CD4-positive, alpha-beta T cell treated with Interleukin-15 for 1 hour (primary cell): ENCODE measurements around the gene MAP3K5.
"Not testable (repeated sequence)": the region's sequence is repeated elsewhere in the genome, so short reads cannot be mapped to it uniquely, and the experiment has no call there.

Experiments
- DNase-seq: peaks from one replicate; pipeline ENCODE4 v3.0.0-alpha.2; 2020

Gene MAP3K5, protein sequence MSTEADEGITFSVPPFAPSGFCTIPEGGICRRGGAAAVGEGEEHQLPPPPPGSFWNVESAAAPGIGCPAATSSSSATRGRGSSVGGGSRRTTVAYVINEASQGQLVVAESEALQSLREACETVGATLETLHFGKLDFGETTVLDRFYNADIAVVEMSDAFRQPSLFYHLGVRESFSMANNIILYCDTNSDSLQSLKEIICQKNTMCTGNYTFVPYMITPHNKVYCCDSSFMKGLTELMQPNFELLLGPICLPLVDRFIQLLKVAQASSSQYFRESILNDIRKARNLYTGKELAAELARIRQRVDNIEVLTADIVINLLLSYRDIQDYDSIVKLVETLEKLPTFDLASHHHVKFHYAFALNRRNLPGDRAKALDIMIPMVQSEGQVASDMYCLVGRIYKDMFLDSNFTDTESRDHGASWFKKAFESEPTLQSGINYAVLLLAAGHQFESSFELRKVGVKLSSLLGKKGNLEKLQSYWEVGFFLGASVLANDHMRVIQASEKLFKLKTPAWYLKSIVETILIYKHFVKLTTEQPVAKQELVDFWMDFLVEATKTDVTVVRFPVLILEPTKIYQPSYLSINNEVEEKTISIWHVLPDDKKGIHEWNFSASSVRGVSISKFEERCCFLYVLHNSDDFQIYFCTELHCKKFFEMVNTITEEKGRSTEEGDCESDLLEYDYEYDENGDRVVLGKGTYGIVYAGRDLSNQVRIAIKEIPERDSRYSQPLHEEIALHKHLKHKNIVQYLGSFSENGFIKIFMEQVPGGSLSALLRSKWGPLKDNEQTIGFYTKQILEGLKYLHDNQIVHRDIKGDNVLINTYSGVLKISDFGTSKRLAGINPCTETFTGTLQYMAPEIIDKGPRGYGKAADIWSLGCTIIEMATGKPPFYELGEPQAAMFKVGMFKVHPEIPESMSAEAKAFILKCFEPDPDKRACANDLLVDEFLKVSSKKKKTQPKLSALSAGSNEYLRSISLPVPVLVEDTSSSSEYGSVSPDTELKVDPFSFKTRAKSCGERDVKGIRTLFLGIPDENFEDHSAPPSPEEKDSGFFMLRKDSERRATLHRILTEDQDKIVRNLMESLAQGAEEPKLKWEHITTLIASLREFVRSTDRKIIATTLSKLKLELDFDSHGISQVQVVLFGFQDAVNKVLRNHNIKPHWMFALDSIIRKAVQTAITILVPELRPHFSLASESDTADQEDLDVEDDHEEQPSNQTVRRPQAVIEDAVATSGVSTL (N-terminal part only)

DNA sequence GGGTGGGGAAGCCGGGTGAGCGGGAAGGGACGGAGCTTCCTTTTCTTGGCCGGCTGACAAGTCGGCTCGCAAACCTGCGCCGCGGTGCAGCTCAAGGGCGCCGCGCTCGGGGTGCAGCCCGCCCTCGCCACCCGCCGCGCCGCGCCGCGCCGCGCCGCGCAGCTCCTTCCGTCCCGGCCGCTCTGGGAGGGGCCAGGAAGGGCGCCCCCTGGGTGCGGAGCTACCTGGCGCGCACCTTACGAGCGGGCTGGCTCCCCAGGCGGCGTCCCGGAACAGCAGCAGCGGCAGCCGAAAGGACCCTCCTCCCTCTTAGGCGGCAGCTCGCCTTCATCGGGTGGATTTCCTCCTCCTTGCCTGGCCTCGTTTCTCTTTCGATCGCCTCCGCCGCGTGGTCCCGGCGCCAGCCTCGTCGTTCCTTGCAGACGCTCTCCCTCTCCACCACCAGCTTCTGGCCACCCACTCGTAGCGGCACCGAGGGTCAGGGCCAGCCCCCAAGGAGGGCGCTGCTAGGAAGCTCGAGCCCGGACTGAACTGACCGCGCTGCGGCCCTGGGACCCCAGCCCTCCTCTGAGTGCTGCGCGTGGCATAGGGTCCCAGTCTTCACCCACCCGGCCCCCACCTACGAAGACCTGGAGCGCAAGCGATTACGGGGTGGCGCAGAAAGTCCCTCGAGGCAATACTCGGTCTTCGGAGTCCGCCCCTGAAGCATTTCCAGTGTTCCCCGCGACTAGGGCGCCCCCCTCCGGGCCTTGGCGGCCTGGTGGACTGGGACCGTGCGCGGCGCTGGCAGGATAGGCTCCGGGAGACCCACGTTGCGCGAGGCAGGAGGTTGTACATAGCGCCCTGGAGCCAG is at the start of gene MAP3K5:
TSS of gene MAP3K5 (minus strand) at position 68 of the 853 bp plus-strand sequence. CDS start 320 bp downstream, outside the sequence.
- peak; percentile 92 for DNase-seq

DNA sequence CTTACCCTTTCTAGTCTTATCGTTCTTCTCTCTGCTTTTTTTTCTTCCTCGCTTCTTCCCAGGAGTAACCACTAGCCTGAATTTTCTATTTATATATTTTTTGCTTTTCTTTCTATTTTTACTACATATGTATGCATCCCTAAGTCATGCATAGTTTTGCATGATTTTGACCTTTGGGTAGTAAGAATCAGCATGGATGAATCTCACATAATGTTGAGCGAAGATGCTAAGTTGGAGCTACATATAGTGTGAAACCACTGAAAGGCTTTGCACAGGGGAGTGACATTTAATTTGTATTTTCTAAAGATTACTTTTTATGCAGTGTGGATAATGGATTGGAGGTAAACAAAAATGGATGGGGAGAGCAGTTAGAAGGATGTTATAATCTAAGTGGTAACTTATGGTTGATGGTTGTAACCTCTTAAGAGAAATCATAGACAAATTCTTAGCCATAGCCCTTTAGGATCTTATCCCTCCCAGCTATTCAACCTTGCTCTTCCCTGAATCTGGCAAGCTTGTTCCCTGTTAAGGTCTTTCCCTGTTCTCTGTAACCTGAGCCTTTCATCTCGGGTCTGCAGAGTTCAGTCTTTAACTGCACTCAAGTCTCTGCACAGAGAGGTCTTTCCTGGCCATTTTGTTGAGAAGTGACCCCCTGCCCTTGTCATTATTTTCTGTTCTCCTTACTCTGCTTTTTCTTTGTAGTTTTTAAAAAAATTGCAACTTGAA is 48.2 kb upstream of the MAP3K5 start:
- DNase-seq = no peak

DNA sequence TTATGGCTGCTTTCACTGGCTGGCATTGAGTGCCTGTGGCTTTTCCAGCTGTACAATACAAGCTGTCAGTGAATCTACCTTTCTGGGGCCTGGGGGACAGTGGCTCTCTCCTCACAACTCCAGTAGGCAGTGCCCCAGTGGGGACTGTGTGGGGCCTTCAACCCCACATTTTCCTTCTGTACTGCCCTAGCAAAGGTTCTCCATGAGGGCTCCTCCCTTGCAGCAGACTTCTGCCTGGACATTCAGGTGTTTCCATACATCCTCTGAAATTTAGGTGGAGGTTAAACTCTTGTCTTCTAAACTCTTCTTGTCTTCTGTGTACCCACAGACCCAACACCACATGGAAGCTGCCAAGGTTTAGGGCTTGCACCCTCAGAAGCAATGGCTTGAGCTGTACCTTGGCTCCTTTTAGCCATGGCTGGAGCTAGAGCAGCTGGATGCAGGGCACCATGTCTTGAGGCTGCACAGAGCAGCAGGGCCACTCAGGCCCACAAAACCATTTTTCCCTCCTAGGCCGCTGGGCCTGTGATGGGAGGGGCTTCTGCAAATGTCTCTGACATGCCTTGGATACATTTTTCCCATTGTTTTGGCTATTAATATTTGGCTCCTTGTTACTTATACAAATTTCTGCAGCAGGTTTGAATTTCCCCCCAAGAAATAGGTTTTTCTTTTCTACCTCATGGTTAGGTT is 39.7 kb upstream of the MAP3K5 start:
- no peak for DNase-seq

DNA sequence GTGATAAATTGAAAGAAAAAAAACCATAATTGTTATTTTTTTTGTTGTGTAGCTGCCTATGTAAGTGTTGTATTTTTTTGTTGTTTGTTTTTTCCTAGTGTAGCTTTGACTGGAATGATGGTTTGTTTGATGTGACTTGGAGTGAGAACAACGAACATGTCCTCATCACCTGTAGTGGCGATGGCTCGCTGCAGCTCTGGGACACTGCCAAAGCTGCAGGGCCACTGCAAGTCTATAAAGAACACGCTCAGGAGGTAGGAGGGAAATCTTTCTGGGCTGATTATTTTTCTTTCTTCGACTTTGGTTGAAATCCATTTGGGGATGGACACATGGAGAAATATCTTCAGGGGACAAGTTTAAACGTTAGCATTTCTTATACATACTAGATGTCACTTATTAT is 33.9 kb upstream of the MAP3K5 start:
- no peak for DNase-seq

DNA sequence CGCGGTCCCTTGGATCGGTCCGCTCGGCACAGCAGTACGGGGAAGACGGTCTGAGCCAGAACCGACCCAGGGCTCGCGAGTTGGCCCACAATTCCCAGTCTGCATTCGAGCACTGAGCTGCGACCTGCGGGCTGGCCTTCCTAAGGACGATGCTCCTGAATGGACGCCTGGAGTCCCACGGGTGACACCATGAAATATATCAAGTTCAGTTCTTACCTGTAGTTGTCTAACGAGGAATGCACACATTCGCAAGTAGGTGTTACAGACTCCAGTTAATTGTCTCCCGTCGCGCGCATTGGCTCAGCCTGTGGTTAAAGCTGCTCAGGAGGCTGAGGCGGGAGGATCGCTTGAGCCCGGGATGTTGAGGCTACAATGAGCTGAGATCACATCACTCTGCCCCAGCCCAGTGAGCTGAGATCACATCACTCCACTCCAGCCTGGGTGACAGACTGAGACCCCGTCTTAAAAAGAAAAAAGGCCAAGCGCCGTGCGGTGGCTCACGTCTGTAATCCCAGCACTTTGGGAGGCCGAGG is 30.9 kb upstream of the MAP3K5 start:
- DNase-seq = no peak

DNA sequence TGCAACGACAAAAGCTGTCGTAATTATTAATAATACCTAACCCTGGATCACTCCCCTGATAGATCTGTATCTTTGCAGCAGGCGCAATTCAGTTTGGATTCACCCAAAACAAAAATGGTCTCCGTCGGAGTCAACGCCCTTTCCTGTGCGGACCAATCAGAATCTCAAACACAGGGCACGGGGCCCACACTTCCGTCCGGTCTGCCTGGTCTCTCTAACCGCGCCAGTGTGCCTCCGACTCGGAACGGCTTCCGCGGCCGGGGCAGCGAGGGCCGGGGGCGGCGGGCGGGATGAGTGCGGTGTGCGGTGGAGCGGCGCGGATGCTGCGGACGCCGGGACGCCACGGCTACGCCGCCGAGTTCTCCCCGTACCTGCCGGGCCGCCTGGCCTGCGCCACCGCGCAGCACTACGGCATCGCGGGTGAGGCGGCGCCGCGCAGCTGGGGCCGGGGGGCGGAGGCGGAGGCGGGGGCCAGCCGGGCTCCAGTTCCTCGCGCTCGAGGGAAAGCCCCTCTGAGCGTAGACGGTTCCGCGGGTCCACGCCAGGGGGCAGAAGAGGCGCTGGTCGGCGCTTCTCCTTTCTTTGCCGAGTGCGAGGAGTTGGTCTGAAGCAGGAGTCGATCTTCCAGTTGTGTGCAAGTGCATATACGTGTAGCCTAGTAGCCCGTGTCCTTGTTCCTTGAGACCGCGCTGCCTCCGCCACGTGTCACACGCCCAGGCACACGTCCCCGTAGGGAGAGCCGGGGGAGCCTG is 30.3 kb upstream of the MAP3K5 start, which contains the start of gene PEX7:
TSS of gene PEX7 (plus strand) at position 217 of the 752 bp plus-strand sequence. CDS start at position 291, 74 bp downstream.
- peak; percentile 88 for DNase-seq

DNA sequence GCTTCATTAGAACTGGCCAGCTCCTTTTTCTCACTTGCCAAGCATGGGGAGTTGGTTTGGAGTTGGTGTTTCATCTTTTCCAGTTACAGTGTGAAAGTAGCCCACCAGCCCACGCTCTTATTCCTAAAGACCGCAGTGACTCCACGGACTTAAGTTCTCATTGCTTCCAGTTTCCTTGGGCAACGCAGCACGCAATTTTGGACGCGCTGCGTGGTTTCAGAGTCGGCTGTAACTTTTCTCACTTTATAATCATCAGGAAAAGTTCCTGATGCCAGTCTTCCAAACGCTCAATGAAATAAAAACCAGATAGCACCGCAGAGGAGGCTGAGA is 29.7 kb upstream of the MAP3K5 start:
- no peak for DNase-seq

DNA sequence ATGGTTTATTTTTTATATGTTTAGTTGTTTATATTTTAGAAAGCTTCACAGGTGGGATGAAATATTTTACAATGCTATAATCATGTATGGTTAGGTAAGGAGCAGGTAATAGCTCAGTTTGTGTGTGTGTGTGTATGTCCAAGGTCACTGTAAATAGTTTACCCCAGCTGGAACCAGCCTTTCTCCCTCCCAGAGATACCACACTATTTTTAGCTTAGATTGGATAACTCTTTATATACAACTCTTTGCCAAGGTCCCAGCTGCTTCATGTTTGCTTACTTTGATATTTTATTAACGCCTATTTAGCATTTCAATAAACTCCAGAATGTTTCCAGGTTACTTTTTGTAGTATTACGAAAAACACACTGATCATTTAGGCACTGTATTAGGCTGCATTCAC is 28.3 kb upstream of the MAP3K5 start:
- DNase-seq = no peak

DNA sequence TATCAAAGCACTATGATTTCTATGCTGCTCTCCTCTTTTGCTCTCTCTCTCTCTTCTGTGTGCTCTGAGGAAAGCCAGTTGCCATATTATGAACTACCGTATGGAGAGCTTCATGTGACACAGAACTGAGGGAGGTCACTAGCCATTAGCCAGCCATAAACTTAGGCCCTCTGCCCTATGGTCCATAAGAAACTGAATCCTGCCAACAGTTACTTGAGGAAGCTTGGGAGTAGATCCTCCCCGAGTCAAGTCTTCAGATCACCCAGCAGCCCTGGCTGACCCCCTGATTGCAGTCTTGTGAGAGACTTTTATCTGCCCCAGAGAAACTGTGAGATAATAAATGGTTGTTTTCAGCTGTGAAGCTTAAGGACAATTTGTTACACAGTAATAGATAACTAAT is 24.4 kb upstream of the MAP3K5 start:
- DNase-seq = no peak

DNA sequence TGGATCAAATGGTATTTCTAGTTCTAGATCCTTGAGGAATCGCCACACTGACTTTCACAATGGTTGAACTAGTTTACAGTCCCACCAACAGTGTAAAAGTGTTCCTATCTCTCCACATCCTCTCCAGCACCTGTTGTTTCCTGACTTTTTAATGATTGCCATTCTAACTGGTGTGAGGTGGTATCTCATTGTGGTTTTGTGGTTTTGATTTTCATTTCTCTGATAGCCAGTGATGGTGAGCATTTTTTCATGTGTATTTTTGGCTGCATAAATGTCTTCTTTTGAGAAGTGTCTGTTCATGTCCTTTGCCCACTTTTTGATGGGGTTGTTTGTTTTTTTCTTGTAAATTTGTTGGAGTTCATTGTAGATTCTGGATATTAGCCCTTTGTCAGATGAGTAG is 23.3 kb upstream of the MAP3K5 start:
- DNase-seq = not testable (repeated sequence)

DNA sequence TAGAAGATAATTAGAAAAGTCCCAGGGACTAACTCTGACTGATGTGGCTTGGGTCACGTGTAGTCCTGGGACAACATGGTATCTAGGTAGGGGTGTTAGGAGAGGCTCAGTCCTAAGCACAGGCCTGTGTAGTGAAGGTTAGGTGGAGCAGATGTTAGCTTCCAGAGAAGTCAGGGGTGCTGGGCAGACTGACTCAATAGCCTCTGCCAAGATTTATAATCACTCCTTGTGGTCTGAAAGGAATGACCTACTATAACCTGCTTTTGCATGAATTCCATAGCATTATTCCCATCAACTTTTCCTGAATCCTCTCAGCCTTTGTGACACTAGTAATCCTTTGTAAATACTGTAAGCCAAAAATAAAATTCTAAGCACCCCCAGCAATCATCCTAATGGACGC is 19.9 kb upstream of the MAP3K5 start:
- DNase-seq = no peak

DNA sequence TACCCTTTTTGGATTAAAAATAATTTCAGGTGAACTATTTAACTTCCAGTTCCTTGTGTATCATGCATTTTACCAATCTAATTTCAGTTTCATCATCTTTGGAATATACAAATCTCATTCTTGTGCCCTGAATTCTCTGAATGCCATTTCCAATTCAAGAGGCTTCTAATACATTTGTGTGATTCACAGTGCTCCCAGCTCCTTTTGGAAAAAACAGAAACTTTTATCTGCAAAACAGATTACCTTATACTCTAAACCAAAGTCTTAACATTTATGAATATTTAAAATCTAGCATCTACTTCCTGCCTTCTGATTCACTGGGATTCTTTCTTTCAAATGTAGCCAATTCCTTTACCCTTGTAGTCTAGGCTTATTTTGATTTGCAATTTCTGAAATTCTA is 19.0 kb upstream of the MAP3K5 start:
- DNase-seq = no peak

DNA sequence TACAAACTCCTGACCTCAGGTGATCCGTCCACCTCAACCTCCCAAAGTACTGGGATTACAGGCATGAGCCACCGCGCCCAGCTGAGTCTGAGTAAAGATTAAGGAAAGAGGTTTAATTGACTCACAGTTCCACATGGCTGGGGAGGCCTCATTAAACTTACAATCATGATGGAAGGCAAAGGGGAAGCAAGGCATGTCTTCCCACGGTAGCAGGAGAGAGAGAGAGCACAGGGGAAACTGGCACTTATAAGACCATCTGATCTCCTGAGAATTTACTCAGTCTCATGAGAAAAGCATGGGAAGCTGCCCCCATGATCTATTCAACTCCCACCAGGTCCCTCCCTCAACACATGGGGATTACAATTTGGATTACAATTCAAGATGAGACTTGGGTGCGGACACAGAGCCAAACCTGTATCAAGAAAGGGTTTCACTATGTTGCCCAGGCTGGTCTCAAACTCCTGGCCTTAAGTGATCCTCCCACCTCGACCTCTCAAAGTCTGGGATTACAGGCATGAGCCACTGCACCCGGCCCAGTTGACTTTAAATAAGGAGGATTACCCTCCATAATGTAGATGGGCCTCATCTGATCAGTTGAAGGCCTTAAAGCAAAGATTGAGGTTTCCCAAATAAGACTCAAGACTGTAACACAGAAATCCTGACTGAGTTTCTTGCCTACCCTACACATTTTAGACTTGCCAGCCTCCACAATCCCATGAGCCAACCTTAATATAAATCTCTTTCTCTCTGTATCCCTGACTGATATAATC is 17.0 kb upstream of the MAP3K5 start:
- no peak for DNase-seq

DNA sequence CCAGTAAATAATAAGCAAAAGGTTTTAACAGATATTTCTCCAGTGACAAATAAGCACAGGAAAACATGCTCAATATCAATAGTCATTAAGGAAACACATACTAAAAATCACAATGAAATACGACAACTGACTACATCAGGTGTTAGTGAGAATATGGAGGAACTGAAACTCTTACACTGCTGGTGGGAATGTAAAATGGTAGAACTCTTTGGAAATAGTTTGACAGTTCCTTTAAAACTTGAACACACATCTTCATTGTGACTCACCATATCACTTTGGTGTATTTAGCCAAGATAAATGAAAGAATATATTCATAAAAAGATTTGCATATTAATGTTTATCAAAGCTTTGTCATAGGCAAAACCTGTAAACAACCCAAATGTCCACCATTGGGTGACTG is 11.3 kb upstream of the MAP3K5 start:
- DNase-seq = no peak

DNA sequence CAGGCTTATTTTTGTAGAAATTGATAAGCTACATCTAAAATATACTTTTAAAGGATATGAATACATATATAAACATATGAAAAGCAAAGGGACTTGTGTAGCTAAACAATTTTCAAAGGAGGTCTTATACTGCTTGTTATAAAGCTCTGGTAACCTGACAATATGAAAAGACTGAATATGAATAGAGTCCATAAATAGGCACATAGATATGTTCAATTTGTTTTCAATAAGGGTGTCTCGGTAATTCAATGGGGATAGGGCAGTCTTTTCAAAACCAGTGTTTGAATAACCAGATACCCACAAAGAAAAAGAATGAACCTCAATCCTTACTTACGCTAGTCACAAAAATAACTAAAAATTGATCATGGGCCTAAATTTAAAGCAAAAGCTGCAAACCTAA is 9.3 kb upstream of the MAP3K5 start:
- DNase-seq = no peak

DNA sequence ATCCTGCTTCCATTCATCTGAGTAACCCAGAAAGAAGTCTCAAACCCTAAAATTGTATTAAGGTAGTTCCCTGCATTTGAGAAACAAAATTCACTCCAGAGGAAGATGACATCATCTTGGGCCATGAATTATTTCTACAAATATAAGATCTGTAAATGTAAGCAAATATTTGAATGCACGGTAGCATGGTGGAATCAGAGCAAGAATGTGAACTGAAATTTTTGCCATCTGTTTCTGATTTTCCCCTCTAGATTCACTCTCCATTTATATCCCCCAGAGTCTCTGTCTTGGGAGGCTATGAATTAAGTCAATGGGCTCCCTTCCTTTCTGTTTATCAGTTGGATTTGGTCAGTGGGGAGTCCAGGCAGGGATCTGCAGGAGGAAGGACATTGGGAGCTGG is 5.8 kb upstream of the MAP3K5 start:
- no peak for DNase-seq

DNA sequence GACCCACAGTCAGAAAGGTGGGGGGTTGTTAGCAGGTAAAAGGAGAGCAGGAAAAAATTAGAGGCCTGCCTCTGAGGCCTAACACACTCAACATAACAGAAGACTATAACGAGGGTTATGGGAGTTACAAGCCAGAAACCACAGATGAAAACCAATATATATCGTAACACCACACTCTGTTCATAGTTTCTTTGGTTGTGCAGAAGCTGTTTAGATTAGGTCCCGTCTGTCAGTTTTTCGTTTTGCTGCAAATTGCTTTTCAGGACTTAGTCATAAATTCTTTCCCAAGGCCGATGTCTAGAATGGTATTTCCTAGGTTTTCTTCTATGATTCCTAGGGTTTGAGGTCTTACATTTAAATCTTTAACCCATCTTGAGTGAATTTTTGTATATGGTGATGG is 3.7 kb upstream of the MAP3K5 start:
- DNase-seq = no peak

DNA sequence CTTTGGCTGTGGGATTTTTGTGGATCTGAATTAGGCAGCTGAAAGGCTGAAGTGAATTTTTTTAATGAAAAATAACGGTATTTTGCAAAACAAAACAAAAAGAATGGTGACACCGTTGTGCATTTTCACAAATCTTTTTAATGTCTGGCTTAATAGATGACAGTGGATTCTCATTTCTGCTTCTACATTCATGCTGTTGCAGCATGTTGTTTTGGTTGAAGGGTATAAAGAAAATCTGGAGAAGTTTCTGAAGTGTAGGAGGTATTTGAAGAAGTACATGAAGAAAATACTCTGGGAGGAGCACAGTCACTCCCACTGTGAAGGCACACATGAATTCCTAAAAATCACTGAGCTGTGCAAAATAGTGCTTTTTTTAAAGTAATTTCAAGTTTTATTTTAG is 3.1 kb upstream of the MAP3K5 start:
- no peak for DNase-seq

DNA sequence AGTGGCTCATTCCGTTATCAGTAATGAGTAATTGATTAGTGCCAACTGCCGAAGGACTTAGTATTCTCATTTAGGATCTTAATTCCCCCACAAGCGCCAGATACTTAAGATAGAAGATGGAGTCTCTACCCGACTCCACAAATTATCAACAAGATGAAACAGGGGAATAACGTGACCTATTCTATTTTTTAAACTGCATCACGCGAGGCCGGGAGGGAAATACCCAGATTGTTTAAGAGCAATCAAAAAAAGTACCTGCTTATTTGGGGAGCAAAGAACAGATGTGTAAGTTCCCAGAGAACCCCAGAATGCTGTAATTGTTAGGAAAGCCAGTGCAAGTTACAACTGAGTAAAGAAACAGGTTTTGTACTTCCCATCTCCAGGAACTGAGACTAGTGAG is 1.1 kb upstream of the MAP3K5 start:
- DNase-seq = no peak
